Skeletal muscle tissue (tissue), 4 donors: Measurements from ENCODE around the gene GALNT5. TPM values are rescaled to one million over a fixed set of nuclear protein-coding genes. Genes with fewer than 3 reads are reported as not detected.
"Not testable (repeated sequence)": the region's sequence is repeated elsewhere in the genome, so short reads cannot be mapped to it uniquely, and the experiment has no call there.

Source experiments
- H3K27ac ChIP-seq: one replicate; pipeline ENCODE4 v1.7.0; 2013; ENCODE audit warnings: mild to moderate bottlenecking, low read depth, low read length, inconsistent platforms
- H3K27me3 ChIP-seq, 3 donors: one replicate each; pipeline ENCODE4 v1.7.0; 2013; ENCODE audit warnings: low read length in 3 of 3; ENCODE audit not compliant: control insufficient read depth in 3 of 3, insufficient read depth in 3 of 3
- H3K36me3 ChIP-seq, 3 donors: one replicate each; pipeline ENCODE4 v1.7.0; 2013; ENCODE audit warnings: low read length in 3 of 3; ENCODE audit not compliant: control insufficient read depth in 3 of 3, insufficient read depth in 3 of 3
- H3K4me1 ChIP-seq, 3 donors: one replicate each; pipeline ENCODE4 v1.7.0; 2013; ENCODE audit warnings: low read length in 3 of 3, mild to moderate bottlenecking in 3 of 3; ENCODE audit not compliant: control insufficient read depth in 3 of 3, insufficient read depth in 3 of 3
- H3K4me3 ChIP-seq, 3 donors: one replicate each; pipeline ENCODE4 v1.7.0; 2013; ENCODE audit warnings: low read length in 3 of 3
- H3K9ac ChIP-seq, 3 donors: one replicate each; pipeline ENCODE4 v1.7.0; 2013; ENCODE audit warnings: low read length in 3 of 3, mild to moderate bottlenecking in 3 of 3, moderate library complexity in 2 of 3, low read depth in 1 of 3
- H3K9me3 ChIP-seq, 3 donors: one replicate each; pipeline ENCODE4 v1.7.0; 2013; ENCODE audit warnings: low read length in 3 of 3; ENCODE audit not compliant: control insufficient read depth in 3 of 3
- total RNA-seq: library from RNA; depleted of rRNA; stranded (reverse); fragments of >200 nt; gene quantifications from one replicate; pipeline ENCODE4 v1.2.3, GENCODE V29; 2014
- donor health status: Osteomylitis.

GALNT5 gene
- total RNA-seq, 1 donor from 2014 or later: 3.1 TPM

DNA sequence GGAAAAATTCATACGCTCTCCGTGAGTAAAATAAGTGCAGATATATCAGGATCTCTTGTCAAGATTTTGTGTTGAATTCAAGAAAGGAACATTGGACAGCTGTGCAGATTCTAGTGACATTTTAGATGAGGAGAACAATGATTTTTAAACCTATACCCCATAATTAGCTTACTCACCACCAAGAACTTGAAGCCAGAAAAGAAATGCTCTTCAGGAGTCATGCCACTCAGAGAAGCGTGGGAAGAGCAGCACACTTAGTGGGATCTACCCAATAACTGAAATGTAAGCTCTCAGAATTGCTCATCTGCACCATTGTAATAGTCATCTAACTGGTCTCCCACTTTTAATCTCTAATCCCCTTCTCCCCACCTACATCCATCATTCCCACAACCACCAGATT is 77.3 kb downstream of the GALNT5 start:
- Histone ChIP-seq H3K9me3 (no peaks in the 10 kb centered on the region), H3K4me1 (no peaks in the 10 kb centered on the region), H3K9ac (no peak overlapping the region), H3K27ac (no peak overlapping the region), H3K4me3 (no peak overlapping the region), H3K36me3 (no peaks in the 10 kb centered on the region), H3K27me3 (no peaks in the 10 kb centered on the region)

DNA sequence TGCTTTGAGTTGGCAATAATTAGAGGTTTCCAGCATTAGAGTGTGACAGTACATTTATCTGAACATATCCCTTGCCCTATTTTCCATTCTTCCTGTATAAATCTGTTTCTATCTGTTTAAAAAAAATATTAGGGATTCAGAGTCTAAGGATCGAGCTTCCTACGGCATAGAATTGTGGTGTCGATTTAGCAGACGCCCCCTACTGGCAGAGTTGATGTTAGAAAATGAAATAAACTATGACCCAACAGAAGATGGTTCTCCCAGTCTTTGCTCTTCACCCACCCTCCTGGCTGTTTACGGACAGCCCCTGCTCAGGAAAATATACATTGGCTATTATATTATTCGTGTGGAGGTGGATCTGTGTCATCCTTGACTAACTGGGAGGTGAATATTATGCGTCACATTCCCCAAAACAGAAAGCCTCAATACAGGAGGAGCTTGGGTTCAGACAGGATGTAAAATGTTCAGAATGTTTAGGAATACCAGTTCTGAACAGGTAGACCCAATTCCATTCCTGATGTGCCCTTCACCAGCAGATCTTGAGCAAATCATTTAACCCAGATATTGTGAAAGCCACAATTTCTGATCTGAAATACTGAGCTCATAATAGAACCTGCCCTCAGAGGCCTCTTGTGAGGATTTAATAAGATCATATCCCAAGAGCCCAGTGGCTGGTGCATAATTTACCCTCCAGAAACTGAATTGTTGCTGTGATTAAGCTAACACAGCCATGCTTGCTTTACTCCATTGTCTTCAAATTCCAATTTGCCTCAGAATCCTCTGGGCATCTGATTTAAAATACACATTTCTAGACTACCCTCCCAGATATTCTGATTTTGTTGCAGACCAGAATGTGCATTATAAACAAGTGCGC is 78.9 kb downstream of the GALNT5 start:
- H3K27me3 ChIP-seq: no peaks in the 10 kb centered on the region
- H3K9me3 ChIP-seq: no peaks in the 10 kb centered on the region
- no peak overlapping the region for H3K27ac ChIP-seq
- H3K4me1 ChIP-seq: no peaks in the 10 kb centered on the region
- no peak overlapping the region for H3K9ac ChIP-seq
- H3K4me3 ChIP-seq: no peak overlapping the region
- H3K36me3 ChIP-seq: no peaks in the 10 kb centered on the region

DNA sequence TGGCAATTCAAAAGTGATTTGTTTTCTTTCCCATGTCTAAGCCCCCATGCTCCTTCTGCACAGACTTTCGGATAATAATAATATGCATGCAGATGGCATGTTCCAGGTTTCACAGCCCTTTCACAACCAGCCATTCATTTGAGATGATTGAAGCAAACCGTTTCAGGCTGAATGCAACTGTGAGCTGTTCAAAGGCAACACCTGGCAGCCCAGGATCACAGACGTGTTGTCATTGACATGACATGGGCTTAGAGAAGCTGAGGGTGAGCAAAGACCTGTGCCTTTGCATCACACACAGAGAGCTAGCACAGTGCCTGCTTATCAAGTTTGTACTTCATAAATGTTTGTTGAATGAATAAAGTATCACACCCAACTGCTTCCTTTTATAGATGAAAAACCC is 80.5 kb downstream of the GALNT5 start:
- no peak overlapping the region for H3K9ac ChIP-seq
- H3K27me3 ChIP-seq: no peaks in the 10 kb centered on the region
- H3K4me1 ChIP-seq: no peaks in the 10 kb centered on the region
- H3K27ac ChIP-seq: no peak overlapping the region
- no peaks in the 10 kb centered on the region for H3K9me3 ChIP-seq
- H3K36me3 ChIP-seq: no peaks in the 10 kb centered on the region
- no peak overlapping the region for H3K4me3 ChIP-seq

DNA sequence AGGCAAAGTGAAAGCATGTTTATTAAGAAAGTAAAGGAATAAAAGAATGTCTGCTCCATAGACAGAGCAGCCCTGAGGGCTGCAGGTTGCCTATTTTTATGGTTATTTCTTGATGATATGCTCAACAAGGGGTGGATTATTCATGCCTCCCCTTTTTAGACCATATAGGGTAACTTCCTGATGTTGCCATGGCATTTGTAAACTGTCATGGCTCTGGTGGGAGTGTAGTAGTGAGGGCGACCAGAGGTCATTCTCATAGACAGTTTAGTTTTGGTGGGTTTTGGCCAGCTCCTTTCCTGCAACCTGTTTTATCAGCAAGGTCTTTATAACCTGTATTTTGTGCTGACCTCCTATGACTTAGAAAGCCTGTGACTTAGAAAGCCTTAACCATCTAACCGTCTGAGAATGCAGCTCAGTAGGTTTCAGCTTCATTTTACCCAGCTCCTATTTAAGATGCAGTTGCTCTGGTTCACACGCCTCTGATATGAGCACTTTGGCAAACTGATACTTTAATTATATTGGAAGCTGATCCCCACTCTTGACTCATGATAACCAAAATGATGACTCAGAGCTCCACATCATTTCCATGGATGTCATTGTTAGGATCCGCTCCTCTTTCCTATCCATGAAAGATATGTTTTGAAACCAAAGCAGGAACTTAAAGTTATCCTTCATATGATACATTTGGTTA is 82.6 kb downstream of the GALNT5 start:
- no peaks in the 10 kb centered on the region for H3K4me1 ChIP-seq
- H3K4me3 ChIP-seq: no peak overlapping the region
- H3K27ac ChIP-seq: no peak overlapping the region
- H3K9ac ChIP-seq: no peak overlapping the region
- H3K36me3 ChIP-seq: no peaks in the 10 kb centered on the region
- H3K27me3 ChIP-seq: no peaks in the 10 kb centered on the region
- H3K9me3 ChIP-seq: no peaks in the 10 kb centered on the region

DNA sequence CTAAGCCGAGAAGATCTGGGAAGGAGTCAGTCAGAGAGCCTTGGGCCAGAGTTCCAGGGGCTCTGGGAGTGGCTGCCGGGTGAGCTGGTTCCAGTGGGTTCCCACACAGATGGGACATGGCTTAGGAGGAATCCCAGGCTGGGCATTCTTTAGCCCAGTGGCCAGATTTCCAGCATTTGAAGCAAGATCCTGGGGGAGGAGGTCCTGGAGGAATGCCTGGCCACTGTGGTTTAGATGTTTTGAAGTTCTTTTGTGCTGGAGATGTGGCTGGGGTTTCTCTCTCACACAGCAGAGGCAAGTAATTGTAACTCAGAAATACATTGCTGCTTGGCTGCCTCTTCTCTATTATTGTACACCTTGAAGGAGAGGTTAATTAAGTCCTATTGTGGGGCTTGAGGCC is 83.9 kb downstream of the GALNT5 start:
- H3K36me3 ChIP-seq, H3K9ac ChIP-seq, H3K4me1 ChIP-seq, H3K27ac ChIP-seq, H3K27me3 ChIP-seq, H3K9me3 ChIP-seq, H3K4me3 ChIP-seq: not testable (repeated sequence)

DNA sequence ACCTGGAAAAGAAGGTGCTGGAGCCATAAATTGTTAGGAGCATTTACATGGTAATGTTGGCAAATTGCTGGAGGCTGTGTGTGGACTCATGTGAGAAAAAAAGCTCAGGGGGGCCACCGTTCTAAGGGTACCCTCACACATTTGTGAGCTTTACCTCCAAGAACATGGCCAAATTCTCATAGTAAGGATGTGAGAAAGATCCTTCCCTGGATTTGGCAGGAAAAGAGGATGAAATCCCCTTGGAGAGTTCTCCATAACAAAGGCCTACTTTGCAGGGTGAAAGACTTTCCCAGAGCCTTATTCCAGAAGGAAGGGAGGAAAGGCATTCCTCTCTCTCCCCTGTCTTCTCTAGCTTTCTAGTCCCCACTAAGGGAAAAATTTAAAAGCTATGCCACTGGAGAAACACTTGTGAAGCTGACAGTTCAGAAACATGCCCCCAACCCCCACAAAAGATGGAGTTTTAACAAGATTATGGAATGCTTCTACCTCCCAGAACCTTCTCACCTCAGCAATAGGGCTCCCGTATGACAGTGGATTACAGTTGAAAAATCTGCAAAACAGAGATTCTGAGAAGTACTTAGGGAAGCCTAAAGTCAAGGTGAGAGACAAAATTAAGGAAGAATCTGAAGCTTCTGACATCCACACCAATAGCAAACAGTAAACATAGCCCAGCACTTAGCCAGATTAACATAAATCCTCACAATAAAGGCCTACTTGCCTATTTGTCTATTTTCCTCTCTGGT is 88.3 kb downstream of the GALNT5 start:
- no peaks in the 10 kb centered on the region for H3K27me3 ChIP-seq
- no peaks in the 10 kb centered on the region for H3K36me3 ChIP-seq
- no peak overlapping the region for H3K9ac ChIP-seq
- no peak overlapping the region for H3K4me3 ChIP-seq
- no peaks in the 10 kb centered on the region for H3K4me1 ChIP-seq
- no peaks in the 10 kb centered on the region for H3K9me3 ChIP-seq
- H3K27ac ChIP-seq: no peak overlapping the region

DNA sequence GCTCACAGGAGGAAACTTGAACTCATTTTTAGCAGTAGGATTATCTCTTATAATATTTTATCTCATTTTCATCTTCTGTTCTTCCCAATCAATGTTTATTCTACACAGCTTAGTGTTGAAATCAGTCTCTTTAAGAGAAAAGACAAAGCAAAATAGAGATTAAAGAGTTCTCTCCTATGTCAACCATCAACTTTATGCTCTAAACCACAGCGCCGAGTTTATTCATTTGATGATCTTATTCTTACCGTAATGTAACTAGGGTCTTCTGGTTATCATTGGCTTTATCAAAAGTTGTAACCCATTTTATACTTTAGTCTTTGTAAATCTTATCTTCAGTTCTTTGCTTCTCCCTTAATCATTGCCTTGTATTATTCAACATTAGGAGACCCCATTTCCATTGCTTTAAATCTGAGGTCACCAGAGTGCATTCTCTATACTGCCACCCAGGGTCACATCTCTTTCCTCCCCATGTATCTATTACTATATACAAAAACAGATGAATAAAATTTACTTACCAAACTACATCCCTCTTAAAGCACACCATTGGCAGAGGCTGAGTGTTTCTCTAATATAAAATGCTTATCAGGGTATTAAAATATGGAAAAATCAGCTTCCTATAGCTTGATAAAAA is 90.9 kb downstream of the GALNT5 start:
- H3K9me3 ChIP-seq: no peaks in the 10 kb centered on the region
- H3K4me1 ChIP-seq: no peaks in the 10 kb centered on the region
- no peak overlapping the region for H3K27ac ChIP-seq
- H3K4me3 ChIP-seq: no peak overlapping the region
- H3K9ac ChIP-seq: no peak overlapping the region
- no peaks in the 10 kb centered on the region for H3K36me3 ChIP-seq
- no peaks in the 10 kb centered on the region for H3K27me3 ChIP-seq

DNA sequence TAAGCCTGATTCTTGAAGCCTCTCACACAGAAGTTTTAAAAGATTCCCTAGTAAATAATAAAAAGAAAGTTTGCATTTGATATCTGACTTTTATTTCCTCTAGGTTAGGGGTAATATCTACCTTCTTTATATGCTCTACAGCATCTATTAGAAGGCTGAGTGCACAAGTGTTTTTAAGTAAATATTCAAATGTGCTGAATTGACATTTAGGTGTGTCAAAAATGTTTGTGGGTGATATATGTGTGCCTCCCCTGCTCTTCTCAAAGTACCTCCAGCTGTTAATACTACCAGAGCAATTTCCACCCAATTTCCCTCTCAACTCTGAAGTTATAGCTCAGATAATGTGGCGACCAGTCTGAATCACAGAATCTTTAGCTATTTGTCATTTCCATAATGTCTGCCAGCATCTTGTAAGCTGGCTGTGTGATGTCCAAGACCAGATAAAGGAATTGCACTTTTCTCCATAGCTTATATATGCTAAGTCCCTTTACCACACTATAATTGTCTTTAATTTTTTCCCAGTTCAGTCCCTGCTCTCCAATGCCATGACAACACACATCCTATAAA is 92.5 kb downstream of the GALNT5 start:
- H3K4me1 ChIP-seq: no peaks in the 10 kb centered on the region
- no peaks in the 10 kb centered on the region for H3K27me3 ChIP-seq
- H3K9ac ChIP-seq: no peak overlapping the region
- H3K9me3 ChIP-seq: no peaks in the 10 kb centered on the region
- no peak overlapping the region for H3K4me3 ChIP-seq
- H3K36me3 ChIP-seq: no peaks in the 10 kb centered on the region
- no peak overlapping the region for H3K27ac ChIP-seq

DNA sequence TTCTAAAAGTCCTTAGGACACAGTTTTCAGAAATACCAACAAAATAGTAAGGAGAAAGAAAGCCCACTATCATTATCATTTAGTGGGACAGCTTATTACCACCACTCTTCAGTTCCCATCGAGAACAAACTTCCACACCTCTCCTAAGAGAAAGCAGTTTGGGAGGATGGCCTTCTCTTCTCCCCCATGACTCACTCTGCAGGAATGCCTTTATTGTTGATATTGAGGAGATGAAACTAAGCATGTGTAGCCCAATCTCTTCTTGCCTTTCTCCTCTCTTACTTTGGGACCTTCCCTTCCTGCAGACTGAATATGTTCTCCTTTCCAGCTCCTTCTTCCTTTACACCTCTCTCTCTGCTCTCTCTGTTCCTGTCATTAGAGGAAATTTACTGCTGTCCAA is 98.1 kb downstream of the GALNT5 start:
- Histone ChIP-seq H3K27me3 (no peaks in the 10 kb centered on the region), H3K4me3 (no peak overlapping the region), H3K9me3 (no peaks in the 10 kb centered on the region), H3K9ac (no peak overlapping the region), H3K4me1 (no peaks in the 10 kb centered on the region), H3K27ac (no peak overlapping the region), H3K36me3 (no peaks in the 10 kb centered on the region)
